ENCODE measurements around the gene COL18A1.

COL18A1 gene

DNA sequence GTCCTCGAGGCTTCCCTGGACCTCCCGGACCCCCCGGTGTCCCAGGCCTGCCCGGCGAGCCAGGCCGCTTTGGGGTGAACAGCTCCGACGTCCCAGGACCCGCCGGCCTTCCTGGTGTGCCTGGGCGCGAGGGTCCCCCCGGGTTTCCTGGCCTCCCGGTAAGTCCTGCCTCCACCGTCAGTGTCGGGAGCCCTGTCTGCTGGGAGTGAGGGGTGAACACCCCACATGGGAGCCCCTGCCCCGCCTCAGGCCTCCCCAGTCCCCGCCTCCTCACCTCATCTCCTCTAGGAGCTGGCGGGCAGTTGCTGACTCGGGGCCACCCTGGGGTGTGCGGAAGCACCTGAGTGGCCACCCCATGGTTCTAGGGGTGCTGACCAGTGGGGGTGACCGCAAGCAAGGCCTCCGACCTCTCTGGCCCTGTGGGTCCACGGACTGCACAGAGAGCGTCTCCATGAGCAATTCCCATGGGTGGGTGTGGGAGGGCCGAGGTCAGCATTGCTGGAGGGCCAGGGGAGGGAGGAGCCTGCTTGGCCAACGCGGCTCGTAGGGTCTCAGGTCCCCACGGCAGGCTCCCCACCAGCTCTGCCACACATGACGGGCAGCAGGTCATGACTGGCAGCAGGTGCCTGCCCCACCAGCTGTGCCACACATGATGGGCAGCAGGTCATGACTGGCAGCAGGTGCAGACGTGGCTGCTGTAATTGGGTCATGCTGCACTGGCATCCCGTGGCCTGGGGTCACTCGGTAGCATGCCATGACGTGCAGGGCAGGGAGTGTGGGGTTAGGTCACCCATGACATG is 75.9 kb downstream of the COL18A1 start:
- DNase-seq (ENCODE audit: low spot score), result no peak

DNA sequence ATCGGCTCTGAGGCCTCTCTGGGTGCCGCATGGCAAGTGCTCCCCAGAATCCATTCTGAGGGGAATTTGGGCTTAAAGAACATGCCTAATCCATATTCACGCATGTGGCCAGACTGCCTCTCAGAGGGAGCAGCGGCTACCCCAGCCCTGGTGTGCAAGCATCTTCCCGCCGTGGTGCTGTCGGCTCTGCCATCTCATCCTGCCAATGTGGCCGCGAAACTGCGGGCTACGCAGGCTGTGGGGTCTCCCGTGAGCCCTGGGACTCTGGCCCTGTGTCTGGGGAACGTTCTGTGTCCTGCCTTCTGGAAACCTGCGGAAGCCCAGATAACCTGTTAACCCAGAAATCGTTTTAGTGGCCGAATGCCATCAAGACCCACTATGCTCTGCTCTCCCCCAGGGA is 76.6 kb downstream of the COL18A1 start:
- no peak for DNase-seq (ENCODE audit: low spot score)

DNA sequence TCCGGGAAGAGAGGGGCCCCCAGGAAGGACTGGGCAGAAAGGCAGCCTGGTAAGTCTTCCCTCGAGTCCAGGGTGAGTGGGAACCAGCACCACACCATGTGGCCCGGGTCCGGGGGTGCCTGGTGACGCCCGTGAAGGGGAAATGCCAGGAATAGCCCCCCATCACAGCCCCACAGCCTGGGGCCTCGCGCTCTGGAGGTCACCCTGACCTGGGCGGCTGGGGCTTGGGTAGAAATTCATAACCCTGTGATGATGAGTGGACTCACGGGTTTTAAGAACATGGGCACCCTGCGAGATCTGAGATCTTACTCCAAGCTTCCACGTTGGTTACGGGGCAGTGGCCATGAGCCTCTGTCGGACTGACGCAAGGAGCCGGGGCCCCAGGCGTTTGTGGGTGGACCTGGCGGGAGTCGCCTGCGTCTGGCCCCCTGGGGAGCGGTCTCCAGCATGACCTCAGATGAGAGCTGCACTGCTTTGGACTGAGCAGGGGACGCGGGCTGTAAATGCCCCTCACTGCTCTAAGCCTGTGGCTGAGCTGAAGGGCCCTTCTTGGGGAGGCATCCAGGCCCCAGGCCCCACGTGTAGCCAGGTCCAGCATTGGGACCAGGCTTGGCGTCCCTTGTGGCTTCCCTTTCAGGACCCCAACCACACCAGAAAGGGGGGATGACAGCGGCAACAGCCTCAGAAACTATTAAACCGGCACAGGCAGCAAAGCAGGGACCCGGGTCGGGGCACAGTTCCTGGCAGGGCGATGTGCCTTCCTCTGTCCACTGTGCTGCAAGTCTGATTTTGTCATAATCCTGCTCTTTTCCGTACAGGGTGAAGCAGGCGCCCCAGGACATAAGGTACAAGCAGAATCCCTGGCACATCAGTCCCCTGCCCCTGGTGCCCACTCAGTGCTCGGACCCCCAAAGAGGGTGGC is 77.3 kb downstream of the COL18A1 start:
- no peak for DNase-seq (ENCODE audit: low spot score)

DNA sequence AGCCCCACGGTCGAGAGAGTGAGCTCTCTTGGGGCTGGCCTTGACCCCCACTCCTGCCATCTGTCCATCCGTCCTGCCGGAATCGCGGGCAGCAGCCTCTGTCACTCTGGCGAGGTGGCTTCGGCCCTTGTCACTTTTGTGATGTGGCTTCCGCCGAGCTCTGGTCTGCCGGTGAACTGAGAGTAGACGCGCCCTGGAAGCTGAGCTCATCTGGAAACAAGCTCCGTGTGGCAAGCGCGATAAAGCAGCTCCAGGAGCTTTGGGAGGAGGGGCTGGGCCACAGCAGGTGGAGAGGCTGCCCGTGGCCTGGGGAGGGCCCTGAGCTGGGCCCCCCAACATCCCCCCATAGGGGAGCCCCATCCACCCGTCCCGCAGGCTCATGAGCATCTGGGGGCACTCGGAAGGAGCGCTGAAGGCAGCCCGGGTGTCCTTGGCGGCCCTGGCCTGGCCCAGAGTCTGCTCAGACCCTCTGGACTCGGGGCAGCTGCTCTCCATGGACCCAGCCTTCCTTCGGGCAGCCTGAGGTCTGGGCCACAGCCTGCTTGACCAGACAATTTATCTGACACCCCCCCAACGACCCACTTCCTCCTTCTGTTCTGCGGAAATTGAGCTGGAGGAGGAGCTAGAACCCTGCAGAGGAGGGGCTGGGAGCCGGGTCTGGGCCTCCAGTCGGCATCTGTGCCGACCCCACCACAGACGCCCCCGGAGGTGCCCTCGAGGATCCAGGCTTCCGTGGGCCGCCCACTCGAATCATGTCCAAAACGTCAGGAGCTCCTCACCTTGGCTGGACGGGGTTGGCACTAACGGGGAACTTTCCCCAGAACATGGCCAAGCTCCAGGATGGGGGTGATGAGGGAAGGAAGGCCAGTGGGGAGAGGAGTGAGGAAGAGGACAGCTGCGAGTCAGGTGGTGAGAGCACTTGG is 78.2 kb downstream of the COL18A1 start:
- no peak for DNase-seq (ENCODE audit: low spot score)

DNA sequence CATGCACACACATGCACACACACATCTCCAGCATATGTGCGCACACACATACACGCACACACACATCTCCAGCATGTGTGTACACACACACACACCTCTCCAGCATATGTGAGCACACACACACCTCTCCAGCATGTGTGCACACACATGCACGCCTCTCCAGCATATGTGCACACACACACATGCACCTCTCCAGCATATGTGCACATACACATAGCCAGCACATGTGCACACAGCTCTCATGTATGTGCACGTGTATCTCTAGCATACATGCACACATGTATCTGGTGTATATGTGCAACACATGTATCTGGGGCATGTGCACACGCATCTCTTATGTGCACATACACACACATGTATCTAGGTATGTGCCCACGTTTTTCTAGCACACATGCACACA is 79.4 kb downstream of the COL18A1 start:
- no peak for DNase-seq (ENCODE audit: low spot score)

DNA sequence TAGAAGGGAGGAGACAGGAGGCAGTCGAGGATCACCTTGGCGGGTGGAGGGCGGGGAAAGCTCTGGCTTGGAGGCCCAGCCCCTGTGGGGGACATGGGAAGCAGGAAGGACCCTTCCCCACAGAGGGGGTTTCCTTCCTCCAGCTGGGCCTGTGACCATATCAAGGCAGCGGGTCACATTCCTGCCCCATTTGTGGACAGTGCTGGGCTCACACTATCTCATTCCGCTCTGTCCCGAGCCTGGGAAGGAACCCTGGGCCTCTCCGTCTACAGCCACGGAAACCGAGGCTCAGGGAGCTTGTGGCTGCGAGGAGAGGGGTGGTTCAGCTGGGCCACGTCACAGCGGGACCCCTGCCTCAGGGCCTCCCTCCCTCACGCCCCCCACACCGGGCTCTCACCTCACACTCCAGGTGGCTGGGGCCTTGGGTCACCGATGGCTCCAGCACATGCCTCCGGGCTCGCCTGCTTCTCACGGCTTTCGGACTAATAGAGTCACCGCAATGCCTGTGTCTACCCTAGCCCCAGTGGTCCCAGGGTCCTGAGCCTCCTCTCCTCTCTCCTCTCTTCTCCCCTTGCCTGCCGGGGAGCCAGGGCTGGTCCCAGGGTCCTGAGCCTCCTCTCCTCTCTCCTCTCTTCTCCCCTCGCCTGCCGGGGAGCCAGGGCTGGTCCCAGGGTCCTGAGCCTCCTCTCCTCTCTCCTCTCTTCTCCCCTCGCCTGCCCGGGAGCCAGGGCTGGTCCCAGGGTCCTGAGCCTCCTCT is 80.9 kb downstream of the COL18A1 start:
- DNase-seq (ENCODE audit: low spot score), result no peak

DNA sequence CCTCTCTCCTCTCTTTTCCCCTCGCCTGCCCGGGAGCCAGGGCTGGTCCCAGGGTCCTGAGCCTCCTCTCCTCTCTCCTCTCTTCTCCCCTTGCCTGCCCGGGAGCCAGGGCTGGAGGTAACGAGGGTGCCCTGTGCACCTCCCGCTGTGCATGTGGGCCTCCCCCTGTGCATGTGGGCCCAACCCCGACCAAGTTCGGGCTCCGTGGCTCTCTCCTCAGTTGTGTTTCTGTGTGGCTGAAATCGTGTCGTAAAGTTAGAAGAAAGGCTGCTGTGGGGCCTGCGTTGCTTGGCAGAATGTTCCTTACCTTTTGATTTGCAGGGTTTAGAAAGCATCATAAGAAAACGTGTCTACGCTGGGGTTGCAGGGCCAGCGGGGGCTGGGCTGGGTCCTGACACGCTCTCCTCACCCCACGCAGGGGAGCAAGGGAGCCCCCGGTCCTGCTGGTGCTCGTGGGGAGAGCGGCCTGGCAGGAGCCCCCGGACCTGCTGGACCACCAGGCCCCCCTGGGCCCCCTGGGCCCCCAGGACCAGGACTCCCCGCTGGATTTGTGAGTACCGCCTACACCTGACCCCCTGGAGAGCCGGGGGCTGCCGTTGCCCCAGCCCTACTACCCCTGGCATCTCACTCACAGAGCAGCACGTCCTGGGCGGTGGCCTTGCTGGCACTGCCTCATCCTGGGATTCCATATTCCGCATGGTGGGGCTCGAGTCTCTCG is 81.6 kb downstream of the COL18A1 start:
- no peak for DNase-seq (ENCODE audit: low spot score)

DNA sequence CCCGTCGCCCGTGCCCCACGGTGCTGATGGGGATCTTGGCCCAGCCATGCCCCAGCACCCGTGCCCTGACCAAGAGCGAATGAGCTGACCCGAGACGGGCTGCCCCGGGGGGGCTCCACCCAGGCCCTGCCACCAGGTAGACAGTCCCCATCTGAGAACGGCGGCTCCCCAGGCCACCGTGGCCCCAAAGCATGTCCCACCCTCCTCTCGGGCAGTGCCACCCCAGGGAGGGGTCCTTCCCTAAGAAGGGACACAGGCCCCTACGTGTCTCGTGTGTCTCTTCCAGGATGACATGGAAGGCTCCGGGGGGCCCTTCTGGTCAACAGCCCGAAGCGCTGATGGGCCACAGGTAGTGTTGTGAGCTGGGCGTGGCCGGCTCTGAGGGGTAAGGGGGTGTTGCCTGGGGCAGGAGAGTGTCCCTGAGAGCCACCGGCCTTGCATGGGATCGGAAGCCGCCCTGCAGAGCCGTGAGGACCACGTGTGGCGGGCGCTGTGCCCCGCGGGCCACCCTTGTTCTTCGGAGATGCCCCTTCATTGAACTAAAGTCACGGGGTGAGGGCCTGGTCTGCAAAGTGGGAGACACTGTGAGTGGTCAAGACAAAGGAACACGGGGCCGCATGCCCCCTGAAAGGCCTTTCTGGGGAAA is 82.3 kb downstream of the COL18A1 start:
- no peak for DNase-seq (ENCODE audit: low spot score)

DNA sequence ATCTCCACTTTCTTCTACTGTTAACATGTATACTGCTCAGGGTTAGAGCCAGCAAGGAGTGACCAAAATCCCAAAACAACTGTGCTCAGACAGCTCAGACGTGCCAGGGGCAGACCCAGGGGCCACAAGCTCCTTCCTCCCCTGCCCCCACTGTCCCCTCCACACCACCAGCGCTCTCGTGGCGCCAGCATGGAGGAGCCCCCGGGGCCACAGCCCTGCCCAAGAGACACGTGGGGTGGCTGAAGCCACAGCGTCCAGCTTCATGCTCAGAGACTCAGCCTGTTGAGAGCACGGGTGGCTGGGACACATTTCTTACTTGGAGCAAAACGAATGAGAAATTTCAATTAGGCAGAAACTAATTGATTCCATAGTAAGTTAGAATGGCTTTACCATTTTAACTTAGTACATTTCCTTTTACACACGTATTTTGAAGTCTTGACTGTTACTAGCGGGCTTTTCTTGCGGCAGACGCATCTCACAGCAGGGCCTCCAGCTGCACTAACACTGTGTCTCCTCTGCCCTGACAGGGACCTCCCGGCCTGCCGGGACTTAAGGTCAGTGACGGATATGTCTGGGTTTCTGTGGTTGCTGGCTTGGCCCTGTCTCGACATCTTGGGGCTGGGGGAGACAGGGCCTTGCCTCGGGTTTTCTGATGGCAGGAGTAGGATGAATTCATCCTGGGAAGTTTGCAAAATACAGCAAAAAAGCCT is 83.1 kb downstream of the COL18A1 start:
- no peak for DNase-seq (ENCODE audit: low spot score)

DNA sequence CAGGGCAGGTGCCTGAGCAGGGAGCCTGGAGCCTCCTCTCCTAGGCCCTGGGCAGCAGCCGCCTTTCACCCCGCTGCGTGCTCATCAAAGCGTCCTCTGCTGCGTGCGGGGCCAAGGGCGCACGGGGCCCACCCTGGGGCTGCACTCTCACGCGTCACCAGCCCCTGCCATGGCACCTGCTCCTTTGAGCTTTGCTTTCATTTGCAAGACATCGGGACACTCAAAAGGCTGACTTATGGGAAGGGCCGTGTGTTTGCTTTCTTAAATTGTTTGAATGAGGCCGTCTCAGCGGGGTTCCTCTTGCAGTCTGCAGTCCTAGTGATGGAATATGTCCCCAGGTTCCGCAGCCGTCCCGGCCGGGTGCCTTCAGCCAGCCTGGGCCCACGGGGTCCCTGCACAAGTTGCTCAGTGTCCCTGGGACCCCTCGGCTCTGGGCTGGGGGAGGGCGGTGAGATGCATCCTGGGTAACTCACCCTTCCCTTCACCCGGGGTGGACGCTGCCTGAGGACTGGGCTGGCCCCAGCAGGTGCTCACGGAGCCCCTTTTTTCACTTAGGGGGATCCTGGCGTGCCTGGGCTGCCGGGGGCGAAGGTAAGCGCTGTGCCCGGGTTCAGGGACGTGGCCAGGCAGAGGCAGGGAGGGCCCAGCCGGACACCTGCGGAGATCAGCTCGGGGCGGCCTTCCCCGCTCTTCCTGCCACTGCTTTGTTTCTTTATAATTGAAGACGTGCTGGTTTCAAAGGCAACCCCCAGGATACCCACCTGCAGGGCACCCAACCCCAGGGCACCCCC is 84.2 kb downstream of the COL18A1 start:
- DNase-seq (ENCODE audit: low spot score), result no peak

DNA sequence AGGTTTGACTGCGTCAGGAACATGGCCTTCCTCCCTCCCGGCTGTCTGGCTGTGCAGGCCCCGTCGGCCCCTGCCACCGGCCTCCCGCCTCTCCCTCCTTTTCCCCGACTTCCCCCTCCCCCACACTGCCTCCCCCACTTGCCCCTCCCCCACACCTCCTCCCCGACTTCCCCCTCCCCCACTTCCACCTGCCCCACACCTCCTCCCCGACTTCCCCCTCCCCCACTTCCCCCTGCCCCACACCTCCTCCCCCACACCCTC is 84.7 kb downstream of the COL18A1 start:
- no peak for DNase-seq (ENCODE audit: low spot score)

DNA sequence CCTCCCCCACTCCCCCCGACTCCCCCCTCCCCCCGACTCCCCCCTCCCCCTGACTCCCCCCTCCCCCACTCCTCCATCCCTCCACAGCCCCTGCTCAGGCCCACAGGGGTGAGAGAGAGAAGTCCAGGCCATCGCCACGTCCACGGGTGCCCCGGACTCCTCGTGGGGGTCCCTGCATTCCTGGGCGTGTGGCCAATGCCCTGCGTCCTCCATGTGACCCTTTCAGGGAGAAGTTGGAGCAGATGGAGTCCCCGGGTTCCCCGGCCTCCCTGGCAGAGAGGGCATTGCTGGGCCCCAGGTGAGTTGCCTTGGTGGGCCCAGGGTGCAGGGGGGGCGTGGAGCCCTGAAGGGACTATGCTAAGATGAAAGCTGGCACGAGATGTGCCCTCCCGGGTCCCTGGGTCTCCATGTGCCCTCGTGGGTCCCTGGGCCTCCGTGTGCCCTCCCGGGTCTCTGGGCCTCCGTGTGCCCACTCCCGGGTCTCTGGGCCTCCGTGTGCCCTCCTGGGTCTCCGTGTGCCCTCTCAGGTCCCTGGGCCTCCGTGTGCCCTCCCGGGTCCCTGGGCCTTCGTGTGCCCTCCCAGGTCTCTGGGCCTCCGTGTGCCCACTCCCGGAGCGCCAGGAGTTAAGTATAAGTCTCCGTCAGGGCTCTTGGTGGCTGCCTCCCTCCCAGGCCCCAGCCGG is 85.2 kb downstream of the COL18A1 start:
- DNase-seq (ENCODE audit: low spot score), result no peak

DNA sequence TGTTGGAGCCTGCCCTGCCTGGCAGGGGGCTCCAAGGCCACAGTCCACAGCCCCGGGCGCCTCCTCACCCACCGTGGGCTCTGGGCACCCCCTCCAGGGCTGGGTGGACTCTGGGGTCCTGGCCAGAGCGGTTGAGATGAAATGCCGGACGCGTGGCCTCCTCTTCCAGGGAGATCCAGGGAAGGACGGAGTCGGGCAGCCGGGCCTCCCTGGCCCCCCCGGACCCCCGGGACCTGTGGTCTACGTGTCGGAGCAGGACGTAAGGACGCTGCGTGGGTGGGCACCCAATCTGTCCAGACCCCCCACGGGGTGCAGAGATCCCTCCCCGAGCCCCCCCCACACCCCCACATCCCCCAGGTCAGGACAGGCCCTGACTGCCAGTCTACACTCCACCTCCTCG is 86.1 kb downstream of the COL18A1 start:
- no peak for DNase-seq (ENCODE audit: low spot score)

DNA sequence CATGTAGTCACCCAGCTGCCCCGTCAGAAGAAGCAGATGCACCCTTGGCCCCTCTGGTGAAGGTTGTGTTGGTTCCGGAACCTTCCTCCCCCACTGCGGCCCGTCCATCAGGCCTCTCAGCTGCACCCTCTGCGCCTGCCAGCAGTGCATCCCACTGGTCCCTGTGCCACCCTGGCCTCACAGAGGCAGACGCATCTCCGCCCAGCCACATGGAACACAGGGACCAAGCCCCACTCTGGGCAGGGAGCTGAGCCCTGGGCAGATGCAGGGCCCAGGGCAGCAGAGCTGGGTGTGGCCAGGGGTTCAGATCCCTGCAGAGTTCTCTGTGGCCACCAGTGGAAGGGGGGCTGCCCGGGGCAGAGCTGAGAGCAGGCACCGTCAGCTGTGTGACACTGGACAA is 86.7 kb downstream of the COL18A1 start:
- no peak for DNase-seq (ENCODE audit: low spot score)

DNA sequence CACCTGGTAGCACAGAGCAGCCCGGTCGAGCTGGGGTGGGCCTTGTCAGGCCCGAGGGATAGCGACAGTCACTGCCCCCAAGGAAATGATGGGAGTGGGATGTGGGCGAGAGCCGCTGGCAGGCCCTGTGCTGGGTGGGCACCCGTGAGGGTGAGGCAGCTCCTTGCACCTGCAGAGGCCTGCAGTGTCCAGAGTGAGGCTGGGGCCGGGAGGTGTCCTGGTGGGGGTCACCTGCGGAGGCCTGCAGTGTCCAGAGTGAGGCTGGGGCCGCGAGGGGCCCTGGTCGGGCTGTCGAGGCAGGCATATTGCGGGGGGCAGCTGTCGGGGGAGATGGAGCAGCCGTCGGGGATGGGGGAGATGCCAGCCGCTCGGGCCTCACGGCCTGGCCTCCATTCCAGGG is 87.8 kb downstream of the COL18A1 start:
- no peak for DNase-seq (ENCODE audit: low spot score)

DNA sequence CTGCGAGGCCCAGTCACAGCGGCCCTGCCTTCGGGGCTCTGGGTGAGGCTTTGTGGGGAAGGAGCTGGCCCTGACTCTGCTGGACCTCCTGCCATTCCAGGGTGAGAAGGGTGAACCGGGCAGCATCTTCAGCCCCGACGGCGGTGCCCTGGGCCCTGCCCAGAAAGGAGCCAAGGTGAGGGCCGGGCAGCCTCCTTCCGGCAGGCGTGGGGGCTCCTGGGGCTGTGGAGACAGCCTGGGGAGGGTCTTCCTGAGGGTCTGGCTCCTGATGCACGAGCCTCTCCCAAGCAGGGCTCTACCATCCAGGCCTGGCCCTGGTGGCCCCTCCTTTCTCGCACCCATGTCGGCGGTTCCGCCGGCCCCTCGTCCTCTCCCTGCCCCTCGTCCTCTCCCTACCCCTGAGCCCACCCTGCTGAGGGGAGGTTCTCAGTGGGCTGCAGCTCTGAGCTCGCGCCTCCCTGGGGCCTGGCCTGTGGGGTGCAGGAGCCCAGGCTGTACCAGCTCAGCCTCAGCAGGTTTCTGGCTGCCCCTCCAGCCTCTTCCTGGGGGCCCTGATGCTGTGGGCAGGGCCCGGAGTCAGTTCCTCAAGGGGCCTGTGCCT is 88.5 kb downstream of the COL18A1 start:
- no peak for DNase-seq (ENCODE audit: low spot score)

DNA sequence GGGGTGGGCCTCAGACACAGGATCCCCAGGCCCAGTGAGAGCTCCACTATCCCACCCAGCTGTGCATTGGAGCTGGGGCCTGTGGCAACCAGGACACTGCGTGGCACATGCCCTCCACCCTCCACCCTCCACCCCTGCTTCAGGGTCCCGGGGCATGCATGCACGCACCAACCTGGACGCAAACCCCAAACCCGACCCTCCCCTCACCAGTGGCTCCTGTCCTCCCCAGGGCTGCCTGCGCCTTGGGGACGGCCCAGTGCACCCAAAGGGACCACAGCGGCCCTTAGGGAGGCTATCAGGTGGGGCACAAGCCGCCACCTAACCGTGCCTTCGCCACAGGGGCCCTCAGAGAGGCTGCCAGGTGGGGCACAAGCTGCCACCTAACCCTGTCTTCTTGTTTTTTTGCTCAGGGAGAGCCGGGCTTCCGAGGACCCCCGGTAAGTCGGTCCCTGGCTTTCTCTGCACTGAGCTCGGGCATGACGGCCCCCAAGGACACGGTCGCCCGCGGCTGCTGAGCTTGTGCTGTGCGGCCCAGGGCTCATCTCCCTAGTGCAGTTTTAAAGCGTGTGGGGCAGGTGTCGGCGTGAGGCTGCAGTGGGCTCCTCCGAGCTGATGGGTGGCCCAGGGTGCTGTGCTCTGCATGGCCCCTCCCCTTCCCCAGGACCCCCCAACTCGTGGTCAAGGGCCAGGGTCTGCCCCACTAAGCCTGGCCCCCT is 89.3 kb downstream of the COL18A1 start:
- no peak for DNase-seq (ENCODE audit: low spot score)
